ENCODE data around the gene PRRG3. TPM values are rescaled to one million over a fixed set of nuclear protein-coding genes. Genes with fewer than 3 reads are reported as not detected.

Gene PRRG3
- total RNA-seq, 1 experiment from 2014 or later = not detected

- DNase-seq (ENCODE audit: low read depth) = no peak
Measured at GRCh38 chrX:151742311-151742710, 47.1 kb downstream of the PRRG3 start.

- DNase-seq (ENCODE audit: low read depth) = no peak
Measured at GRCh38 chrX:151743651-151744470, 48.6 kb downstream of the PRRG3 start.

- no peak for DNase-seq (ENCODE audit: low read depth)
Measured at GRCh38 chrX:151745651-151746050, 50.4 kb downstream of the PRRG3 start.

GRCh38 chrX:151746502-151746901 lies 51.2 kb downstream of the PRRG3 start:
- DNase-seq (ENCODE audit: low read depth) = no peak

GRCh38 chrX:151750511-151750910 lies 55.3 kb downstream of the PRRG3 start:
- DNase-seq (ENCODE audit: low read depth) = no peak

- no peak for DNase-seq (ENCODE audit: low read depth)
Measured at GRCh38 chrX:151752847-151753246, 57.6 kb downstream of the PRRG3 start.

- no peak for DNase-seq (ENCODE audit: low read depth)
Measured at GRCh38 chrX:151753313-151754046, 58.2 kb downstream of the PRRG3 start.

GRCh38 chrX:151754047-151754429 lies 58.8 kb downstream of the PRRG3 start:
- no peak for DNase-seq (ENCODE audit: low read depth)

GRCh38 chrX:151754641-151755215 lies 59.5 kb downstream of the PRRG3 start:
- no peak for DNase-seq (ENCODE audit: low read depth)

Other genes starting within 250 kb of the PRRG3 start
- not detected in 2 replicates for gene PASD1, start 131.8 kb upstream of the PRRG3 start, total RNA-seq (2014; rRNA removed)
- gene FATE1, start 20.6 kb downstream of the PRRG3 start, total RNA-seq (2014; rRNA removed) = not detected in 2 replicates
- not detected in 2 replicates for gene CNGA2, start 39.3 kb downstream of the PRRG3 start, total RNA-seq (2014; rRNA removed)
- gene MAGEA4, start 217.4 kb downstream of the PRRG3 start, total RNA-seq (2014; rRNA removed) = not detected in 2 replicates